NCI-H345 treated with DMSO at 0.1 percent for 48 hours (cell line): ENCODE measurements around the gene DDX51.
"Not testable (repeated sequence)": the region's sequence is repeated elsewhere in the genome, so short reads cannot be mapped to it uniquely, and the experiment has no call there.

ENCODE experiments used
- DNase-seq: peaks from one replicate; lab custom pipeline; 2025; ENCODE audit not compliant: unreplicated experiment; lab: John Stamatoyannopoulos, UW

Gene DDX51

DNA sequence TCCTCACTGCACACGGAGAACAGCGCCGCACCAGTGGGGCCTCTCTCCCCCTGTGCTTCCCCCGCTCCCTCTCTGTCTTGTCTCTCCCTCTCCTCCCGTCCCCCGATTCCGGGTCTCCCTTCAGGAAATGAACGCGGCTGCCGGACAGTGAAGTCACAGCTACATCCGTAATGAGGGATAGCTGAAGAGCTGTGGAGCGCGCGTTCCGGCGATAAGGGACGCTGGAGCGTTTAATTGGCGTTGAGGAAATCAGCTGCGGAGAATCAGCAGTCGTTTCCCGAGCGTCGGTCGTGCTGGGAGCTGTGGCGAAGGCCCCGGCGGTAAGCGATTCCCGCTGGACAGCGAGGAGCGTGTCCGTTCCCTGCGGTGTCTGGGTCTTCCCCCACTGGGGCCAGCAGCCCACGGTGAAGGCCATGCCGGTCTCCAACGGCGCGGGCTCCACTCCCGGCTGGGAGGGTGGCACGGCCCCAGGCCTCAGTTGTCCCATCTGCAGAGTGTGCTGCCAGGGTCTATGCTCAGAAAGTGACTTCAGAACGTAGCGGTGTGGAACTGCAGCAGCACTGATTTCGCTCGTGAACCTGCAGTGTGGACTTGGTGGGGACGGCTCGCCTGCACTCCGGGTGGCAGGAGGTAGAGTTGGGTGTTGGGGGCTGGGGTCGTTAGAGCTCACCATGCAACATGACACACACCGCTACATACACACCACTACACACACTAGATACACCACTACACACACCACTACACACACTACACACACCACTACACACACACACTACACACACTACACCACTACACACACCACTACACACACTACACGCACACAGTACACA, 11.0 kb upstream of the DDX51 start:
- DNase-seq = no peak

DNA sequence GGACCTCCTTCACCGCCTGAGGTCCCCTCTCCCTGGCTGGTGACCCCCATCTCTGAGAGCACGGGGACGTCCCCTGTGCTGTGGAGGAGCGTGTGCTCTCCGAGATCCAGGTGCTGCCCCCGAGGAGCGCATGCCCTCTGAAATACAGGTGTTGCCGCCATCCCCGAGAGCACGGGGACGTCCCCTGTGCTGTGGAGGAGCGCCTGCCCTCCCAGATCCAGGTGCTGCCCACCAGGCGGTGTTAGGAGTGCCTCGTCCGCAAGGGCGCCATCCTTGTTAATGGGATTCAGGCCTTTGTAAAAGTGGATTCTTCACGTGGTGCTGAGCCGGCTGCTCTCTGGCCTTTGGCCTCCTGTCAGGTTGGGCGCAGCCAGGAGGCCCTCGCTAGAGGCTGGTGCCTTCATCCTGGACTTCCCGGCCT, 10.2 kb upstream of the DDX51 start:
- peak; percentile 79 for DNase-seq

DNA sequence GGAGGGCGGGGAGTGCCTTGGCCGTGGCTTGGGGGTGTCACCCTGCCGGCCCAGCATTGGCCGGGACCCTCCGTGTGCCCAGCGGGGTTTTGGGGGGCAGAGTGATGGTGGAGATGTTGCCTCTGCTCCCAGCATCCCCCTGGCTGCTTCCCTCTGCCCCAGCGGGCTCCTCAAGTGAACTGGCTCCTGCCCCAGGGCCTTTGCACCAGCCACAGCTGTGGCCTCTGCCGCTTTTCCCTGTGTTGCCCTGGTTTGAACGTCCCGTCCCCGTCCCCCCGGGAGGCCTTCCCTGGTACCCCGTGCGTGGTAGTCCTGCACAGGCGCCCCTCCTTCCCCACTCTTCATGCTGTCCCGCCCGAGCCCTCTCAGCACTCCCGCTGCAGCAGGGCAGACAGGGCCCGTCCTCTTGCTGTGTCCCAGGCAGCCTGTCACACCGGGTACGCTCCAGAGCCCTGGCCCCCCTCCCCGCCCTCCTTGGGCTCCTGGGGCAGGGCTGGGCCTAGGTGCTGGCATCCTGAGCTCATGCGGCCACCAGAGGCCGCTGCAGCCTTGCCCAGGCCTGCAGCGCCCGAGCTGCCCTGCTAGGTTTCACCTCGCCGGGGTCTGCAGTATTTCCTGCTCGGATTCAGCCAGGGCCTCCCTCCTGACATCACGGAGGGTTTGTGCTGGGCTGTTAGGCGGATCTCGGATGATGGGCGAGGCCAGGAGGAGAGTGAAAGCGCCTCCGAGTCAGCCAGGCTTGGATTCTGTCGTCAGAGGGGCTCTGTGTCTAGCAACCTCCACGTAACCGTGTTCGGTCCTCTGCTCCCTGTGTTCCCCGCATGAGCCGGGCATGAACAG, 9.6 kb upstream of the DDX51 start:
- peak; percentile 83 for DNase-seq

DNA sequence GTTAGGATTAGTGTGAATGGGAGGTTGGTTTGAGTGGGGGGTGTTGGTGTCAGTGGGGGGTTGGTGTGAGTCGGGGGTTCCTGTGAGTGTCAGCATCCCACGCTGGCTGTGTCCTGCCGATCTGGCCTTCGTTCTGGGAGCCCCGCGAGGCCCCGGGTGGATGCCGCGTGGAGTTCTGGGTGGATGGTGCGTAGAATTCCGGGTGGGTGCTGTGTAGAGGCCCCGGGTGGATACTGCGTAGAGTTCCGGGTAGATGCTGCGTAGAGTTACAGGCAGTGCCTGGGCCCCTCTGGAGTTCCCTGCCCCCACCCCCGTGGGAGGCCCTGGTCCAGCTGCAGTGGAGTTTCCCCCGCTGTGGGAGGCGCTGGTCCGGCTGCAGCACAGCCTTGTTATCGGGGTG, 8.8 kb upstream of the DDX51 start:
- no peak for DNase-seq

DNA sequence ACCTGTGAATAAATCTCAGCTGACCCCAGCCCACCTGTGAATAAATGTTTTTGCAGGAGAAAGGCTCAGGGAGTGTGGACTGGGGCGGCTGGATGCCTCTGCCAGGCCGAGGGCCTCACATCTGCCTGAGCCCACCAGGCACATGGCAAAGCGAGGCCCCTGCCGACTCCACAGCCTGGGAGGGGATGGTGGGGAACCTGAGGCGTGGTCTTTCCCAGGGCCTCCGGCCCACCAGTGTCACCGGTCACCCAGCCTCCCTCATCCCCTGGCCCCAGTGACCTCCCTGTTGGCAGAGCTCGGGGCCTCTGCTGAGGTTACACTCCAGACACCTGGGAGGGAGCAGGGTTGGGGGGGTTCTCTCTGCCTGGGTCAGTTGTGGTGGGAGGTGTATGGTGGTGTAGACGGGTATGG, 8.3 kb upstream of the DDX51 start:
- no peak for DNase-seq

DNA sequence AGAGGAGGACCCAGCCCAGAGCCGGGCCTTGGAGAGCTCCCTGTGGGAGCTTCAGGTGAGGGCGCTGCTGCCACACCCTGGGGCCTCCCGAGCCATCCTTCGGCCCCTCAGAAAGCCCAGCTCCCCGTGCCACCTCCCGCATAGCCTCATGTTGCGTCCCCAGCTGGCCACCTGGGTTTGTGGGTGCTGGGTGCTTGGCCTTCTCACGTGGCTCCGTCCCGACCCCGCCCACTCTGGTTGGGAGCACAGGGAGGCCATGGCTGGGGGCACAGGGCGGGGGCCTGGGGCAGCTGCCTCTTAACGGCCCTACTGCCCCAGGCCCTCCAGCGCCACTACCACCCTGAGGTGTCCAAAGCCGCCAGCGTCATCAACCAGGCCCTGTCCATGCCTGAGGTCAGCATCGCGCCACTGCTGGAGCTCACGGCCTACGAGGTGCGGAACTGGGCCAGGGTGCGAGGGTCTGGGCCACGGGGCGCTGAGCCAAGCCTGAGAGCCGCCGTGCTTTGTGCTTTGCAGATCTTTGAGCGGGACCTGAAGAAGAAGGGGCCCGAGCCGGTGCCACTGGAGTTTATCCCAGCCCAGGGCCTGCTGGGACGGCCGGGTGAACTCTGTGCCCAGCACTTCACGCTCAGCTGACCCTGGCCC, 7.8 kb upstream of the DDX51 start:
- no peak for DNase-seq

DNA sequence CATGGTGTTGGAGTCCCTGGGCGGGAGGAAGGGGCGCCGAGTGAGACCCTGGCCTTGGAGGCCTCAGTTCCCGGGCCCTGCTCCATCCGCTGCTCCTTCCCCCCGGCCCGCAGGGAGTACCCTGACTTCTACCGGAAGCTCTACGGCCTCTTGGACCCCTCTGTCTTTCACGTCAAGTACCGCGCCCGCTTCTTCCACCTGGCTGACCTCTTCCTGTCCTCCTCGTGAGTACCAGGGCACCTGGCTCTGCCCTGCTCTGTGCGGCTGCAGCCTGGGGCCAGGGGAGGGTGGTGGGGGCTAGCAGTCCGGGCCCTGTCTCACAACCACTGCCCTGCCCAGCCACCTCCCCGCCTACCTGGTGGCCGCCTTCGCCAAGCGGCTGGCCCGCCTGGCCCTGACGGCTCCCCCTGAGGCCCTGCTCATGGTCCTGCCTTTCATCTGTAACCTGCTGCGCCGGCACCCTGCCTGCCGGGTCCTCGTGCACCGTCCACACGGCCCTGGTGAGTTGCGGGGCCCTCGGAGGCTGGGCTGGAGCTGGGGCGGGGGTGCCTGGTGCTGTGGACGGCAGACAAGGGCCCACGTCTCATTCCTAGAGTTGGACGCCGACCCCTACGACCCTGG, 7.1 kb upstream of the DDX51 start:
- no peak for DNase-seq

DNA sequence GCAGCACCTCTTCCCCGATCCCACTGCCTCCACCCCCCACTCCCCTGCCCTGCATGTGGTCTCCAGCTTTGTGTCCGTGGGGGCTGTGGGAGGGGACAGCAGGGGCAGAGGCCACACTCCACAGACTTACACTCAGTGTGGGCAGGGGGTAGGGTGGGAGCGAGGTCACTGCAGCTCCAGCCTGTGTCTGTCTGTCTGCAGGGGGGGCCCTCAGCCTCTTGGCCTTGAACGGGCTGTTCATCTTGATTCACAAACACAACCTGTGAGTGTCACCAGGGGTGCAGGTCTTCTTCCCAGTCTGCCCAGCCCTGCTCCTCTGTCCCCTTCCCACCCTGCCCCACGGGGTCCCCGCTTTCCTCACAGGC, 6.6 kb upstream of the DDX51 start:
- DNase-seq = no peak

DNA sequence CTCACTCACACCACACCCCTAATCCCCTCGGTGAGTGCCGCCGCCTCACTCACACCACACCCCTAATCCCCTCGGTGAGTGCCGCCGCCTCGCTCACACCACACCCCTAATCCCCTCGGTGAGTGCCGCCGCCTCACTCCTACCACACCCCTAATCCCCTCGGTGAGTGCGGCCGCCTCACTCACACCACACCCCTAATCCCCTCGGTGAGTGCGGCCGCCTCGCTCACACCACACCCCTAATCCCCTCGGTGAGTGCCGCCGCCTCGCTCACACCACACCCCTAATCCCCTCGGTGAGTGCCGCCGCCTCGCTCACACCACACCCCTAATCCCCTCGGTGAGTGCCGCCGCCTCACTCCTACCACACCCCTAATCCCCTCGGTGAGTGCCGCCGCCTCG, 5.4 kb upstream of the DDX51 start:
- DNase-seq = not testable (repeated sequence)

DNA sequence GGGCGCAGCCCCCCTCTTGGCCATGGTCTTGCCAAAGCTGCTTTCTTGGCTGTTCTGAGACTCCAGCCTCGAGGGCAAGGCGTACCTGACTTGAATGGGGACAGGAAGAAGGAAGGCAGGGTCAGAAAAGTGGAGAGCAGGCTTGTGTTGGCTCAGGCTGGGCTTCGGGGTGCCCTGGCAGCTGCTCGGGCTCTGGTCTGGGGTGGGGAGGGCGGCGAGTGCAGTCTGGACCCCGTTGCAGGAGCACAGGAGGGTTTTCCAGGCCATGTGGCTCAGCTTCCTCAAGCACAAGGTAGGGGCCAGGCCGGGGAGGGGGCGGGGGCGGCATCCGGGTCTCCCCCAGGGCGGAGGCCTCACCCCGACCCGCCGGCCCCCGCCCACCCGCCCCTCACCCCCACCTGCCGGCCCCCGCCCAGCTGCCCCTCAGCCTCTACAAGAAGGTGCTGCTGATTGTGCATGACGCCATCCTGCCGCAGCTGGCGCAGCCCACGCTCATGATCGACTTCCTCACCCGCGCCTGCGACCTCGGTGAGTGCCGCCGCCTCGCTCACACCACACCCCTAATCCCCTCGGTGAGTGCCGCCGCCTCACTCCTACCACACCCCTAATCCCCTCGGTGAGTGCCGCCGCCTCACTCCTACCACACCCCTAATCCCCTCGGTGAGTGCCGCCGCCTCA, 4.4 kb upstream of the DDX51 start:
- DNase-seq = no peak

DNA sequence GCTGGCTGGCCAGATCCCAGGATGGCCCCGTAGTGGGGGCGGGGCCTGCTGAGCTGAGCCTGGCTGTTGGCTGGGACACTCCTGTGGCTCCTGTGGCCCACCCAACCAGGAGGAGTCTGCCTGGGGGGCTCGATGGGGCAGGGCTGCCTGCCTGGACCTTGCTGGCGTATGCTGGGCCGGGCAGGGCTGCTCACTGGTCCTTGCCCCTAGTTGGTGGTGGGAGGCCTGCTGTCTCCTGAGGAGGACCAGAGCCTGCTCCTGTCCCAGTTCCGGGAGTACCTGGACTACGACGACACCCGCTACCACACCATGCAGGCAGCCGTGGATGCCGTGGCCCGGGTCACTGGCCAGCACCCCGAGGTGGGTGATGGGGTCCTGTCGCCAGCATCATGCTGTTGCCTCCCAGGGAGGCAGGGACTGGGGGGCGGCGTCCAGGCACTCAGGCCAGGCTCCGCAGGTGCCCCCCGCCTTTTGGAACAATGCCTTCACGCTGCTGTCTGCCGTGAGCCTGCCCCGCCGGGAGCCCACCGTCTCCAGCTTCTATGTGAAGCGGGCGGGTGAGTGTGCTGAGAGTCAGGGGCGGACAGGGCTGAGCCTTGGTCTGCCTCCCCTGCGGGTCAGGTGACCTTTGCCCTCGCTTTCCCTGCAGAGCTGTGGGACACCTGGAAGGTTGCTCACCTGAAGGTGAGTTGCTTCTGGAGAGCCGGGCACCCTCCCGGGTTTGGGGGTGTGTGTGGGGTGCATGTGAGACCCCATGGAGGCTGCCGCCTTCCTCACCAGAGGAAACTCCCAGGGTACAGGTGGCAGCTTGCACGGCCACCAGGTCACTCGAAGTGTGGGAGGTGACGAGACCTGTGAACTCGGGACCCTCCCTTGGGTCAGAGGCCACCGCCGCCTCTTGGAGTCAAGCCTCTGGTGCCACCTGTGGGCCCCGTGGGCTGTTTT, 3.6 kb upstream of the DDX51 start:
- no peak for DNase-seq

DNA sequence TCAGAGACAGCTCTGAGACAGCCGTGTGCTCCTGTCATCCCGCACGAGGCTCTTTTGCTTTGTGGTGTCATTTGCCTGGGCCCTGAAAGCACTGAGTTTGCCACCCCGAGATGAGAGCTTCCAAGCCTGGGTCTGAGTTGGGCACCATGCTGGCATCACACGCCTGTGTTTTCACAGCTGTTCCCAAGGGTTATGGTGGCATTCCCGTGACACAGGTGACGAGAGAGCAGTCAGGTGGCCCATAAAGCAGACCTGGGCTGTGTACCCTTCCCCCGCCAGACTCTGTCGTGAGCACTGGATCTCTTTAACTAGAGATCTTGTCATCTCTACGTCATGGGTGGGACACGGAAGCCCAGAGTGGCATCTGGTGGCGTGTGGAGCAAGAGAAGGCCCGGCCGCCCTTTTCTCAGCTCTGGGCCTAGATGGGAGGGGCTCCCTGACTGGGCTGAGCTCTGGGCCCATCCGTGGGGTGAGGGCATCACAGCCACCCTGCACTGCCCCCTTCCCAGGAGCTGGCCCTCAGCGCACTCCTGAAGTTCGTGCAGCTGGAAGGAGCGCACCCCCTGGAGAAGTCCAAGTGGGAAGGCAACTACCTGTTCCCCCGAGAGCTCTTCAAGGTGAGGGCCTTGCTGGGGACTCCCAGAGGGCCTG, 2.8 kb upstream of the DDX51 start:
- DNase-seq = no peak

DNA sequence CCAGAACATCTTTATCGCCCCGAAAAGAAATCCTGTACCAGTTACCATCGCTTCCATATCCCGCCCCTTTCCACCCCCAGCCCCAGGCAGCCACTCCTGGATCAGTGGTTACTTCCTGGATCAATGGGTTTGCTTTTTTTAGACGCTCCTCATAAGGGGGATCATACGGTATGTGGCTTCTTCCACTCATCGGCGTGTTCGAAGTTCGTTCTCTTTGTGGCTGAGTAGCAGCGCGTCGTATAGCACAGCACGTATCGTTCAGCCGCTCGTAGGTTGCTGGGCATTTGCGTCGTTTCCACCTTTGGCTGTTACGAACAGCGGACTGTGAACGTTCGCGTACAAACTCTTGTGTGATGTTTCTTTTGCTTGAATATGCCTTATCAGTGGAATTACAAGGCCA, 2.0 kb upstream of the DDX51 start:
- no peak for DNase-seq

DNA sequence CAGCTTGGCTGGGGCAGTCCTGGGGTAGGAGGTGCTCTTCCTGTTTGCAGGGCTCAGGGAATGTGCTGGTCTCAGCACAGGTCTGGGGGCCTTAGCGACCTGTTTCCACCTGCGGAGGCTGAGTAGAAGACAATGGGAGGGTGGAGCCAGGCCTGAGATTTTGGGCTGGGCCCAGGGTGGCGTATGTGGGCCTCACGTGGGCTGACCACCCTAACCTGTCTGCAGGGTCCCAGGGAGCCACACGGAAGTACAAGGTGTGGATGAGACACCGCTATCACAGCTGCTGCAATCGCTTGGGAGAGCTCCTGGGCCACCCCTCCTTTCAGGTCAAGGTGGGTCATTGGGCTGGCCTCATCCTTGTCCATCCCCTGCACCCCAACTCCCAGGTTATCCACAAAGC, 1.2 kb upstream of the DDX51 start:
- no peak for DNase-seq

DNA sequence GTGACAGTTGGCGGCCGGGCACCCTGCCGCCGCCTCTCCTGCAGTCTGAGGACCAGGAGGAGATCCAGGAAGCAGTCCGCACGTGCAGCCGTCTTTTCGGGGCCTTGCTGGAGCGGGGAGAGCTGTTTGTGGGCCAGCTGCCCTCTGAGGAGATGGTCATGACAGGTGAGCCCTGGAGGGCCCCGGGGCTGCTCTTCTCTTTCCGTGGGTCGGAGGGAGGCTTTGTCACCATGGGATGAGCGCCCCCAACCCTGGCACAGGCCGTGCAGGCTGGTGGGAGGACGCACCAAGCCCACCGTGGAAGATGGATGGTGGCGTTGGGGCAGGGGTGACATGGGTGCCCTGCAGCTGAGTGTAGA, 670 bp upstream of the DDX51 start:
- no peak for DNase-seq

DNA sequence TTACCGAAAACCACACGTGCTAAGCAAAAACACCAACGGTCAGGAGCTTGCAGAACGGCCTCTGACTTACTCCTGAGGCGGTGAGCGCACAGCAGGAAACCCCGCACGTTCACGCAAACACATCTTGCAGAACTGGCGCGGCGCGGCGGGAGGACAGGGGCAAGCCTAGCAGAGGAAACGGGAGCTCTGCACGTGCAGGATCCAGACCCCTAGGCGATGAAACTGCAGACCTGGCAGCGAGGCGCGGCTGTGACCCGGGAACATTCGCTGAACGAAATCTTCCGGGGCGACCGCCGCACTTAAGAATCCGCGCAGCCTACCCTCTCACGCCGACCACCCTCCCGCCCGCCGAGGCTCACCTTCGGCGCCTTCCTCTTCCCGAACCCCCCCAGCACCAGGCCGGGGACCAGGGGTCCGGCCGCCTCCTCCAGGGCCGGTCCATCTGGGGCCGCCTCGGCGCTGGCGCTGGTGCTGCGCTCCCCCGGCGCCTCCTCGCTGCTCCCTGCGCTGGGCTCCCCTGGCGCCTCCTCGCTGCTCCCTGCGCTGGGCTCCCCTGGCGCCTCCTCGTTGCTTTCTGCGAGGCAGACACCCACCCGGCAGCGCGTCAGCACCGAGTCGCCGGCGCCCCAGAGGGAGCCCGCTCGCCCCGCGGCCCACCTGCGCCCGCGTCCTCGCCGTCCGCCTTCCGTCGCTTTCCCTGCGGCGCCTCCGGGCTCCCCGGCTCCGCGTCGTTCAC, 615 bp downstream of the DDX51 start:
- no peak for DNase-seq

DNA sequence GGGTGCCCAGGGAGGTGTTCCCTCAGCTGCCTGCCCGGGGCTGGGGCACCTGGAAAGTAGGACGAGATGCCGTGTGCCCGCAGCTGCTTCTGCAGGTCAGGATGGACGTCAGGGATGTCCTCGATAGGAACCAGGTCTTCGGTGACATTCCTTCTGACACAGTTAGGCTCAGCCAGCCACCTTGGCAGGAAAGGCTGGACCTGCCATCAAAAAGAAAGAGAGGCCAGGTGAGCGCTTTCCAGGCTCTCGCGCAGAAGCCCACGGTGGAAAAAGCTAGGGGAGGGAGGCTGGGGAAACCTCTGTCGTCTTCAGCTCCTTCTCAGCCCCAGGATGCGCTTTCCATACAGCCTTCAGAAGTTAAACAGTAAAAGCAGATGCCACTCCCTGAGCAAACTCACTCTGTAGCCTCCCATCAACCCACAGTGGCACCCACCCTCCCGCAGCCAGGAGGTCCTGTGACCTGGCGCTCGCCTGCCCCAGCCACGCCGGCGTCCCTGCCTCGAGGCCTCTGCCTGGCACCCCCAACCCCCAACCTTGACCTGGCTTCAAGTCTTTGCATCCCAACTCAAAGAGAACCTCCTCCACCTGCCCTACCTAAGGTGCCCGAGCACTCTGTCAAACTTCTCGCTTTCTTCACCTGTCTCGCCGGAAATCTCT, 1.3 kb downstream of the DDX51 start:
- DNase-seq = no peak

DNA sequence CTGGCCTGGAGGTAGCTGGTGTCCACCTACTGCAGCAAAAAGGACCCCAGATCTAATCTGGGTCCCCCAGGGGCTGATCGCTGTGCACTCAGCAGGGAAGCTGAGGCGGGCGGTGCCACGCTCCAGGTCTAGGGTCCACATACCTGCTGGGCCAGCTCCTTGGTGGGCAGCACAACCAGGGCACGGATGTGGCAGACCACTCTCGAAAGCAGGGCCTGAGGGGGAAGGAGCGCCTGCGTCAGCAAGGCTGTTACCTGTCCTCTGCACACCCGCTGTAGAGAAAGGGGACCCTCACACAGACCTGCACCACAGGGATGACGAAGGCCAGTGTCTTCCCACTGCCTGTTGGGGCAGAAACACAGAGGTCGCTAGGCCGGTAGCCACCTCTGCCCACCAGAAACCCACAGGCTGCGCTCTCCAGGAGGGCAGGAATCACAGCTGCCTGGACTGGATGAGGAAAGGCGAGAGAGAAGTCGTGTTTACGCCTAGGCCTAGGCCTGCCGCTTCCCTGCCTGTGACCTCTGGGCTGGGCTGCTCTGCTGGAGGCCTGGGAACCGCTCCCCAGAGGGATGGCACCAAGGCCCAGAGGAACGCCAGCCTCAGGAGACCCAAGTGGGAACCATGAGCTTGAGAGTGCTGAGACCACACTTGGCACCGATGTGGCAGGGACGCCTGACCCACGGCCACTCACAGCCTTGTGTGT, 2.0 kb downstream of the DDX51 start:
- DNase-seq = no peak
